NCI-H2227 (cell line): ENCODE measurements around the gene C19orf53.
"Not testable (repeated sequence)": the region's sequence is repeated elsewhere in the genome, so short reads cannot be mapped to it uniquely, and the experiment has no call there.

Experiments used
- DNase-seq: peaks from one replicate; lab custom pipeline; 2025; ENCODE audit not compliant: unreplicated experiment; lab: John Stamatoyannopoulos, UW

C19orf53 gene

DNA sequence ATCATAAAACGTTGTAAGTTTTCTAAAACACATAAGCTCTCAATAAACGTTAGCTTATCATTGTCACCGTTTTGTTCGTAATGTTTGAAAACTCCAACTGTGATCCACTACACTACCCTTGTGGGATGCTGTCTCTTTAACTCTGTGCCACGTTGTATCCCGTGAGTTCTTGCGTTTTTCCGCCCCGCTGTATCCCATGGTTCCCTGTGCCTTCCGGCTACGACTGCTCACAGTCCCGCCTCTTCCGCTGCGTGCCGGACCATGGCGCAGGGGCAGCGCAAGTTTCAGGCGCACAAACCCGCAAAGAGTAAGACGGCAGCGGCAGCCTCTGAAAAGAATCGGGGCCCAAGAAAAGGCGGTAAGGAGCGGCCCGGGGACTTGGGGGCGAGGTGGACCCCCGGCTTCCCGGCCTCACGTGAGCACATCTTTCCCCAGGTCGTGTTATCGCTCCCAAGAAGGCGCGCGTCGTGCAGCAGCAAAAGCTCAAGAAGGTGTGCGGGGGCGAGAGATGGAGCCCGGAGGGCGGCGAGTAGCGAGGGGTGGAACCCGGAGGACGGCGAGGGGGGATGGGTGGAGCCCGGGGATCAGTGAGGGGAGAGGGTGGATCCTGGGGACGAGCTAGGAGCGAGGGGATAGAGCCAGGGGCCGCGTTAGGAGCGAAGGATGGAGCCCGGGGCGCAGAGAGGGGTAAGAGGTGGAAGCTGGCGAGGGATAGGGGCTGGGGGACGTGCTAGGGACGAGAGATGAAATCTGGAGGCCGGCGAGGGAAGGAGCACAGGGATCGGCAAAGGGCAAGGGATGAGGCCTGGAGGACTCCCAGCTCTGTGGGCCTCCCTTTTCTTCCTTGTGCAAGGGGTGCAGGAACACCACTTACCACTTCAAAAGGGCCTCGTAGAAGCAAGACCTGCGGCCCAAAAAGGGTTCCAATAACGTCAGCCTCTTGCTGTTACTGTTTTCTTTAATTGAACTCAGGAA, at the start of gene C19orf53:
Gene C19orf53, plus strand, starts transcription at position 240 of the 975 bp plus-strand sequence. Its CDS starts 22 bp downstream, at position 262.
- DNase-seq, result peak; percentile 90

GRCh38 chr19:13726323-13726722, 47.9 kb upstream of the C19orf53 start:
- DNase-seq, result no peak

GRCh38 chr19:13727798-13728197, 46.5 kb upstream of the C19orf53 start:
- no peak for DNase-seq

GRCh38 chr19:13729859-13730258, 44.4 kb upstream of the C19orf53 start:
- no peak for DNase-seq

DNA sequence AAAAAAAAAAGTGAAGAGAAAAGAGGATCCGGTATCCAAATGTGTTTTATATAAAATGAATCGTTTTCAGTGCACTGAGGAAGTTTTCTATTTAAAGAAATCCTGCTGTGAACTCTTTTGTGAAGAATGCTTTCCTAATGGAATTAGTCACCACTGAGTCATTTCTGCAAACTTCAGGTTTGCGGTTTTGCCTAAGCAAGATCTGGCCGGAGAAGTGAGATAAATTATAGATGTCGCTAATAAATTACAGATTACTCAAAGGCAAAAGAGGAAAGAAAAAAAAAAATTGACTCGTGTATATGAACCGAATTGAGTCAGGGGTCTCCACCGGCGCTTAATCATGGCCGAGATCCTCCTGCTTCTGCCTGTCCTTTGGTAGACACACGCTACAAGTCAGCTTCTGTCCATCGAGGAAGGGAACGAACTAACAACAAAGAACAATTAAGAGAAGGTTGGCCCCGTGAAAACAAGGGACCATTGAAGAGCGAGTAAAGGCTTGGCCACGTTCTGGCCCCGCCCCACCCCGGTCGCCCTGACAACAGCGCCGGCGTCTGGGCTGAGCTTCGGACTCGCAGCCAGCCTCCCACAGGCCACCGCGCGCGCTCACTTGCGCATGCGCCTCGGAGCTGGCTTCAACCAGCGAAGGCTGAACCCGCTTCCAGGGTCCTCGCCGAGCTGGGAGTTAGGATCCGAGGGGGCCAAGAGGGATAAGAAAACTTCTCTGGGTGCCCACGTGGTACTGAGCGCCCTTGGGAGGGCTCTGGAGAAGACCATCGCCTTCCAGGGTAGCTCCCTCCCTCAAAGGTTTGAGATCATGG, 42.9 kb upstream of the C19orf53 start:
- DNase-seq, result peak; percentile 95

GRCh38 chr19:13732337-13732736, 41.9 kb upstream of the C19orf53 start:
- DNase-seq, result no peak

- no peak for DNase-seq
These were observed 39.5 kb upstream of the C19orf53 start for GRCh38 chr19:13734751-13735150.

- DNase-seq, result no peak
These were observed 36.2 kb upstream of the C19orf53 start for GRCh38 chr19:13738073-13738472.

DNA sequence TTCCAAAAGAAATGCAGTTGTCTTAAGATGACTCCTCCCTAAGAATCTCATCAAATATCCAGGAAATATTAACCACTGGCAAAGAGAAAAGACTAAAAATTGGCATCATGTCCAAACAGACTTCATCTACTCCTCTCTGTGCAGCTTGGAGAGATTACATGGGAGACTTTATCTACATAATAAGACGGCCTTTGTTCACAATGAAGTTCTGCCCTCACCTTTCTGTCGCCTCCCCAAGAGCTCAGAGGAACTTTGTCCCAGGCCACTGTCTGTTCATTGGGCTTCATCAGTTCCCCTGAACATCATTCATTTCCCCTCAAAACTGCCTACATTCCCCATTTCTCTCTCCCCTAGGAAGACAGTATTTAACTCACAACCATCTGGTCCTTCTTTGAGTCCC, 32.4 kb upstream of the C19orf53 start:
- DNase-seq, result no peak

DNA sequence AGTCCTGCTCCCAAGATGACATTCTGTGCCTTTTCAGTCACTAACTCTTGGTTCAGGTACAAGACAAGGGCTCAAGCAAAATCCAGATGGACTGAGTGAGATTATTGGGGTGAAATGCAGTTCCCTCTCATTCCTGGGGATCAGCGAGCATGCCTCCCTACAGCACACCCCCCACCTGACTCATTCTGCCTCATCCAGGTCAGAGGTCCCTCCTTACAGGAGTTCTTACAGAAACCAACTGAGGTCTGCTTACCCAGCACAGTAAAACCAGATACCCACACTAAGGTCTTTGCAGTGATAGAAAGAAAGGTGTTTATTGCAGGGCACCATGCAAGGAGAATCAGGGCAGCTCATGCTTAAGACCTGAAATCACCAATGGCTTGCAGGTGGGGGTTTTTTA, 31.5 kb upstream of the C19orf53 start:
- DNase-seq, result no peak

DNA sequence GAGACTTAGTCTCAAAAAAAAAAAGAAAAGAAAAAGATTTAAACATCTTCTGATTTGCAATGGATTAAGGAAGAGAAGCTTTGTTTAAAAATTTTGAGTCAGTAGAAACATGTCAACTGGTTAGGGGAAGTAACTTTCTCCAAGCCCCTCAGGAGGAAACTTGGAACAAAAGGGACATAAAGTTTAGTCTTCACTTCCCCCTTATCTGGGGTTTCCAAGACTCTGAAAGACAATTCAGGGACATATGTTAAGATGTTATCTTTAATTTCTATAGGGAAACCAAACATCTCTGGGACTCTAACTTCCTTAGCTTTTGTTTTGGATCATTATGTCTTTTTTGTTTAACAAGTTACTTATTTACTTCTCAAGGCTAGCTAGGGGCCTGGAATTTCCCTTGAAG, 30.1 kb upstream of the C19orf53 start:
- no peak for DNase-seq

DNA sequence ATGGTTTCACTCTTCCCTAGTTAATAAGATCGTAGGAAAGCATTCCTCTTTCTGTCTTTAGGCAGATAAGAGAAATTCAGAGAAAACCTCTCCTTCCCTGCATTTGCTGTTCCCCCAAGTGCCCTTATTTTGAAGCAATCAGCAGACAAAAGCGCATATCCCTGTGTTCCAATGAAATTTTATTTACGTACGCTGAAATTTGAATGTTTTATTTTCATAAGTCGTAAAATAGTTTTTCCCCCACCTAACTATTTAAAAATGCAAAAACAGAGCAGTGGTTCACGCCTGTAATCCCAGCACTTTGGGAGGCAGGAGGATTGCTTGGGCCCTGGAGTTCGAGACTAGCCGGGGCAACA, 27.2 kb upstream of the C19orf53 start:
- no peak for DNase-seq

- DNase-seq, result peak; percentile 42
These were observed 26.0 kb upstream of the C19orf53 start for GRCh38 chr19:13748169-13748828.

DNA sequence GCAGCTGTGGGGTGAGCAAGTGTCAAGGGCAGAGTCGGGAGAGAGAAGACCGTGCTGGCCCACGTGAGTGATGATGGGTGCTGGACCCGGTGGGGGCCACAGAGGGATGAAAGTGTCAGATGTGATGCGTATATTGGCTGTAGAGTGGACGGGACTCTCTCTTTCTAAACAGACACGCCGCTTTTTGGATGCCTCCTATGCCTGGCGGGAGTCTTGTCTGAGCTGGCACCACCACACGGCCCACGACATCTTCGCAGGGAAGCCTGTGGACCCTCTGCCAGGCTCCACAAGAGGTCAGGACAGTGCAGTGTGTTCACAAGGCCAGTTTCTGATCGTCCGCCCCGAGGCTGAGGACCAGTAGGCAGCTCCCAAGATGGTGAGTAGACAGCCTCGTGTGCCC, 22.8 kb upstream of the C19orf53 start:
- DNase-seq, result no peak

GRCh38 chr19:13753622-13754021, 20.6 kb upstream of the C19orf53 start:
- DNase-seq, result not testable (repeated sequence)

DNA sequence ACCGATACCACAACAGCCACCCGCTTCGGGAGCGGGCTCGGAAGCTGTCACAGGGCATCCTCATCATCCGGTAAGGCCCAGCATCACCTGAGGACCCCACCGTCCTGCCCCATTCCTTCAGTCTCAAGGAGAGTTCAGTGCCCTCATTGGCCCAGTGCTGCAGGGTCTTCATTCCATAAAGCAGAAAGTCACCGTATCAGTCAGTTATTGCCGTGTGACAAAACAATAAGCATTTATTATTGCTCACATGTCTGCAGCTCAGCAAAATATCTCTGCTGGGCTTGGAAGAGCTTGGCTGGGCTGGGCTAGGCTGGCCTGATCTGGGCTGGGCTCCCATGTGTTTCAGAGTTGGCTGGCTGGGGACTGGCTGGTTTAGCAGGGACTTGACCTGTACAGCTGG, 18.0 kb upstream of the C19orf53 start:
- no peak for DNase-seq

- DNase-seq, result no peak
These were observed 16.2 kb upstream of the C19orf53 start for GRCh38 chr19:13757805-13758772.

GRCh38 chr19:13758795-13759194, 15.5 kb upstream of the C19orf53 start:
- no peak for DNase-seq

DNA sequence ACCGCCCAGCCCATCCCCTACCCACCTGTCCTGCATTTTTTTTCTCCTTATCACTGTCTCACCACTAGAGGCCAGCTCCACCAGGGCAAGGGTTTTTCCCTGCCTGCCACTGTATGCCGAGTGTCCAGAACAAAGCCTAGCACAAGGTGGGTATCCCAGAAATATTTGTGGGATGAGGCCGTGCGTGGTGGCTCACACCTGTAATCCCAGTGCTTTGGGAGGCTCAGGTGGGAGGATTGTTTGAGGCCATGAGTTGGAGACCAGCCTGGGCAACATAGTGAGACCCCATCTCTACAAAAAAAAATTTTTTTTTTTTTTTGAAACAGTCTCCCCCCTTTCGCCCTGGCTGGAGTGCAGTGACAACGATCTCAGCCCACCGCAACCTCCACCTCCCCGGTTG, 12.8 kb upstream of the C19orf53 start:
- no peak for DNase-seq

- no peak for DNase-seq
These were observed 11.5 kb upstream of the C19orf53 start for GRCh38 chr19:13762635-13763235.
